NCI-H510A (cell line): ENCODE measurements around the gene CABYR.

Experiments
- DNase-seq: peaks from one replicate; lab custom pipeline; 2025; lab: John Stamatoyannopoulos, UW

CABYR gene

DNA sequence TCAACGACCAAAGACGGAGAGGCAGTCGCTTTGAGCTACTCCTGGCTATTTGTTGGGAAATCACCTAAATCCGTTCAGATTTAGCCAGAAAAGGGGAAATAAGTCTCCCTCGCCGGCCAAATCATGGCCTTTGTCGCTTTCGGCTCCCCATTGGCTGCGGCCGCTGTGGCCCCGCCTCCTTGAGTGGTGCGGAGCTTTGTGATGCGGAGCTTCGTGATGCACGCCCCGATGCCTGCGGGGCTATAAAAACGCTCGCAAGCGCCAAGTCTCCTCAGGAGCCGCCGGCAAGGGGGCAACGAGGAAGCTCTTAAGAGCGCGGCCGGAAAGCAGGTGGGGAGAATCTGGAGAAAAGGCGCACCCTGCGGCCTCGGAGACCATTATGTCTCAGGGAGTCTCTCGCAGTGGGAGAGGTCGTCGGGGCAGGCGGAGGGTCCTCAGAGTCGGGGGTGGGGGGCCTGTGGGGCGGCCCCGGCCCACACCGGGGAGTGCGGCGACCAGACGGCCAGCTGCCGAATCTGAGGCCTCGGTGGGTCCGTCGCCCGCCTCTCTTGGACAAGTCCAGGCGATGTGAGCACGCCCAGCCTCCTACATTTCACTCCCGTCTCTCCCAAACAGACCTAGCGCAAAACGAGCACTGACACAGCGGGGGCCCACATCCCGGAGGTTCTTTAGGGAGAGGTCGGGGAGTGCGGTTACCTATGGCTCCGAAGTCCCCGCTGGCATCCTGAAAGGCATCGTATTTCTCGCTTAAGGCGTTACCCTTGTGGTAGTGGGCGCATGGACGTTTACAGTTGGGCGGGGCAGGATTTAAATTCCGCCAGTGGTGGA lies at the start of gene CABYR:
Gene CABYR (plus strand): TSS at position 274 of the 828 bp plus-strand sequence. CDS start 4,053 bp downstream, outside the sequence.
- DNase-seq, result peak; percentile 62

- DNase-seq, result no peak
These were observed 49.8 kb upstream of the CABYR start for GRCh38 chr18:24089076-24089475.

DNA sequence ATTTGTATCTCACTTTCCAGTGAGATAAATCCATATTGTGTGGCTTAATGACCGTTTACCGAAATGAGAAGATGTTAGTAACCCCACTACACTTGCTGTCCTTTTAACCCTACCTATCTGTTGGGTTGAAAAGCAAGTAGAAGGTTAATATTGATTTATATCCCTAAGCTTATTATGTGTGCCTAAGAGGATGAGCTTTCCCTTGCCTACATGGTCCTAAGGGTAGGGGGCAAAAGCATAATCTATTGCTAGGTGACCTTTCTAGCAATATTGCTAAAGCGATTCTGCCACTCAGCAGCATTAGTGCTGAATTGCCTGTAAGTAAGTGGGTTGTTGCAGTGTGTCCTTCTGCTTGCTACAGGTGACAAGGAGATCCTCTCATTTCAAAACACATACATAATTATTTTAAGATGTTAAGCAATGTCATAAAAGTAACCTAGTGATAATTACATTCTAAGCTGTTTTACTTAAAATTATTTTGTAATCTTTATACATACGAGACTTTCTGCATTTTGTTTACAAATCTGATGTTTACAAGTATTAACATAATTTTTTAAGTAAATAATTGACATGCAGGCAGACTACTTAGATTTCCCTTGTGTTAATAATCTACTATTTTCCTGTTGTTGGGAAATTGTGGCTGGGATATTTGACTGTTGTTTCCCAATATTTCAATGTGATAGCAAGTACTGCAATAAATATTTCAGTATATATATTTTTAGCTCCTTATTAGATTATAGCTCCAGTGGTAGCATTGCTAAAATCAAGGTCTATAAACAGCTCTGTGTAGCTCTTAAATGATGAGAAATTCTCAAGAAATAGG lies 49.1 kb upstream of the CABYR start:
- no peak for DNase-seq

DNA sequence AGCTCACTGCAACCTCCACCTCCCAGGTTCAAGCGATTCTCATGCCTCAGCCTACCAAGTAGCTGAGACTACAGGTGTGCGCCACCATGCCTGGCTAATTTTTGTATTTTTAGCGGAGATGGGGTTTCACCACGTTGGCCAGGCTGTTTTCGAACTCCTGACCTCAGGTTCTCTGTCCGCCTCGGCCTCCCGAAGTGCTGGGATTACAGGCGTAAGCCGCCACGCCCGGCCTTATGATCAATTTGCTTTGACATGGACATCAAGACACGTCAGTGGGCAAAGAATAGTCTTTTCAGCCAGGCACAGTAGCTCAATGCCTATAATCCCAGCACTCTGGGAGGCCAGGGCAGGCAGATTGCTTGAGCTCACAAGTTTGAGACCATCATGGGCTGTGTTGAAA lies 48.0 kb upstream of the CABYR start:
- DNase-seq, result no peak

DNA sequence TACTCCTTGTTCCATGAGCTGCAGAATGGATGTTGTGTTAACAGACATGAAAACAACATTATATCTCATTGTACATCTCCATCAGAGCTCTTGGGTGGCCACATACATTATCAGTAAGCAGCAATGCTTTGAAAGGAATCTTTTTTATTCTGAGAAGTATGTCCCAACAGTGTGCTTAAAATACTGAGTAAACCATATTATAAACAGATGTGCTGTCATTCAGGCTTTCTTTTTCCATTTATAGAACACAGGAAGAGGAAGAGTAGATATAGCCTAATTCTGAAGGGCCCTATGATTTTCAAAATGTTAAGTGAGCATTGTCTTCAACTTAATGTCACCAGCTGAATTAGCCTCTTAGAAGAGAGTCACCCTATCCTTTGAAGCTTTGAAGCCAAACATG lies 44.3 kb upstream of the CABYR start:
- no peak for DNase-seq

DNA sequence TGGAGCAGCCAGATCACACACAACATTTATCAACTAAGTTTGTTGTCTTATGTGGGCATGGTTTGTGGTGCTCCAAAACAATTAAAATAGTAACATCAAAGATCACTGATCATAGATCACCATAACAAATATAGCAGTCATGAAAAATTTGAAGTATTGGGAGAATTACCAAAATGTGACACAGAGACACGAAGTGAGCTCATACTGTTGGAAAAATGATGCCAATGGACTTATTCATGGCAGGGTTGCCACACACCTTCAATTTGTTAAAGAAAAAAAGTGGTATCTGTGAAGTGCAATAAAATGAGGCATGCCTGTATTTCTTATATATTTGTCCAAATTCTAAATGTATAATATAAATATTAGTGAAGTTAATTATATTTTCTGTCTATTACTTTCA lies 42.9 kb upstream of the CABYR start:
- DNase-seq, result no peak

DNA sequence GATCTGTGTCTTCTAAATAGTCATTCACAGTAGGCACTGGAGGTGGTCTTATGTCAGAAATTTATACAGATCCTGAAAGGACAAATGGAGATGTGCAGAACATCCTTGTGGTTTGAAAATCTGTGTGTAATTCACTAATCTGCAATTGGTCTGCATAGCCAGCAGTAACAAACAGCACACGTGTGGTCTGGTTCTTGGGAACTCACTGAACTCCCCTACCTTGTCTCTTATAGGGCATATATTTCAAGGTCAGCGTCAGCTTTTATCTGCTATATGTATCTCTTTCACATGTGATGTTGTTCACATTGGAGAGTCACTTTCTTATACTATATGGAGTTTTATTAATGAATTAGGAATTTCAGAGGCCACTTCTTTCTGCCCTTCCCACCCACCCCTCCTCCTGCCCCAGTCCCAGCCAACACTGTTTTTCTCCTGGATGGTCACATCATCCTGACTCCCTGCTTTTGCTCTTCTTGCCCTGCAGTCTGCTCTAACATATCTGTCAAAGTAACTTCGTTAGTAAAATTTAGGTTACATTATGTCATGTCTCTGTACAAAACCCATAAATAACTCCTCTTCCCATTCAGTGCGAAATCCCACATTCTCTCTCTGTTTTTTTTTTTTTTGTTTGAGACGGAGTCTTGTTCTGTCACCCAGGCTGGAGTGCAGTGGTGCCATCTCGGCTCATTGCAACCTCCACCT lies 35.4 kb upstream of the CABYR start:
- no peak for DNase-seq

- DNase-seq, result no peak
These were observed 34.4 kb upstream of the CABYR start for GRCh38 chr18:24104486-24104885.

DNA sequence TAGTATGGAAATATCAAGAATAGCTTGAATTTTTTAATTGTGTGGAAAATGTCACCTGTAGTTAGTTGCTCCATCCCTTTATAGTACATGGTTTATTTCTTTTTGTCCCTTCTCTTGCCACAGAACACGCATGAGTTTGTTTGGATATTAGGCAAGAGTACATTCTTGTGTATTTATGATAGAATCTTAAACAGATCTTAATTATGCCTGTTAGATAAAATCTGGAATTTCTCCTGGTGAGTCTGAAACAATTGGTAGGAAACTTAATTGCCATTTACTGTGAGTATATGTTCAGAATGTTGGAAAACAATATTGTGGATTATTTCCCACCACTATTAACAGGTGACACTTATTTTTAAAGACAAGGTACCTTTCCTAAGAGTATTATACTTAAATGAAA lies 30.2 kb upstream of the CABYR start:
- no peak for DNase-seq

GRCh38 chr18:24111936-24112335 lies 26.9 kb upstream of the CABYR start:
- DNase-seq, result no peak

GRCh38 chr18:24112464-24112863 lies 26.4 kb upstream of the CABYR start:
- no peak for DNase-seq

DNA sequence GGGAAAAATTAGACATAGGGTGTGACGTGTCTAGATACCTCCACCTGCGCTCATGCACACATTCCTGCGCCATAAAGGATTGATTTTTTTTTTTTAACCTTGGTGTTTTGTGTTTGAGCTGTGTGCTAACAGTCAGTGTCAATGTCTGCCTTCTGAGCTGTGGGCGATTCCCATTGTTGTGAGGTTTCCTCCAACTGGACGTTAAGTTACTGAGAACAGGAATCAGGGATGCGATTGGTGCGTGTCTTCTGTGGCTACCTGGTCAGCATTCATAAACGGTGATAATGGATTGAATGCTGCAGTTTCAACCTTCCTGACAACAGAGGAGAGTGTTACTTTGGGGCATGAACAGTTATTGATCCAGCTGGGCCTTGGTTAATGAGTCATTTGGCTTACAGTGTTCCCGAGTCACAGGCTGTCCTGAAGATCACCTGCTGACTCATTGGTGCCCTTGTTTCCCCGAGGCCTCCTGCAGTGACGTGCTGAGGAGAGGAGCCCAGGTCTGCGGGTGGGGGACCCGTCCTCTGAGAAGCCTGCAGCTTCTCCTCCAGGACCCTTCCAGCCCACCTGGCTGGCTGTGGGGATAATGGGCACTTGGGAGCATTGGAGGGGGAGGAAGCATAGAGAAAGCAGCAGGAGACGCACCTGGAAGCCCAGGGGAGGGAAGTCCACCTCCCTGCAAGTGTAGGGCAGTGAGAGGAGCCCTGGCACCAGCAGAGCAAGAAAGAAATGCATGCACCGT lies 25.8 kb upstream of the CABYR start:
- DNase-seq, result no peak

GRCh38 chr18:24114924-24115549 lies 23.8 kb upstream of the CABYR start:
- no peak for DNase-seq

GRCh38 chr18:24115628-24116027 lies 23.2 kb upstream of the CABYR start:
- no peak for DNase-seq

GRCh38 chr18:24118750-24119577 lies 19.9 kb upstream of the CABYR start:
- no peak for DNase-seq

- no peak for DNase-seq
These were observed 18.2 kb upstream of the CABYR start for GRCh38 chr18:24120676-24121075.

DNA sequence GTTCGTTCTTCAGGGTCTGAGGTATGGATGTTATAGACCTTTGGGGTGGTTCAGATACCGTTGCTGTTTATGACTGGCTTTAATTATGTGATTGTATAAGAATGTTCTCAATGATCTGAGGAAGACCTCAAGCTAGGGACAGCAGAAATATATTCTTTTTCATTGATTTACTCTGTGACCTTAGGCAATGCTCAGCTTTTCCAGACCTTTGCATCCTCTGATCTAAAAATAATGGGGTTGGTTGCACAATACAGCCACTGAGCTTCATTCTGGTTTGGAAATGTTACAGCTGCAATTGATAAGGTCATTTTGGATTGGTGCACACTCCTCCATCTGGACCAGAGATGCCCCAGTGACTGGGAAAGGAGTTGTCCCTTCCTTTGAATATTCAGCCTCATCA lies 17.2 kb upstream of the CABYR start:
- no peak for DNase-seq

DNA sequence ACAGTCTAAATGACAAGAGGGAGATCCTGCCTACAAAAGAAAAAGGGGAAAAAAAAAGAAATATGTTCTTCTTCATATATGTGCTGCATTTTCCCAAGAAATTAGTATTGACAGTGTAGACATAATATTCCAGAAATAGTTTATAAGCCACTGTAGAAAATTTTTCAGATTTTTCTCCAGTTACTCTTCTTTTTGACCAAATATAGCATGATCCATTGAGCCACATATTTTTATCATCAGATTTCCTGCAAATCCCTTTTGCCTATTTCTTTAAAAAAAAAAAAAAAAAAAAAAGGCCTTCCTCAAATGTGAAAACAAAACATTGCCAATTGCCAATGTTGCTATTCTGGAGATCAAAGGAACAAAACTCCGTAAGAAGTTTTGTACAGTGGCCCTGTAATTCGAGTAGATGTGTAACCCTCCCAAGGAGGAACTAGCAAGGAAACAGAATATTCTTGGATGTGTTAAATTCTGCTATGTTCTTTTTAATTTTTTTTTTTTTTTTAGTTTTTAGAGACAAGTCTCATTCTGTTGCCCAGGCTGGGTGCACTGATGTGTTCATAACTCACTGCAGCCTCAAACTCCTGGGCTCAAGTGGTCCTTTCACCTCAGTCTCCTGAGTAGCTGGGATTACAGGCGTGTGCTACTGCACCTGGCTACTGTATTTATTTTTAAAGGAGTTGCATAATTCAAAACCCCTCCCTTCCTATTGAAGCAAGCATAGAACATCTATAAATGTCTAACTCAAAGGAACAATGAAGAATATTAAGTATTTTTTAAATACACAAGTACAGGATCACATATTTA lies 12.5 kb upstream of the CABYR start:
- DNase-seq, result no peak

GRCh38 chr18:24127735-24128134 lies 11.1 kb upstream of the CABYR start:
- DNase-seq, result no peak

DNA sequence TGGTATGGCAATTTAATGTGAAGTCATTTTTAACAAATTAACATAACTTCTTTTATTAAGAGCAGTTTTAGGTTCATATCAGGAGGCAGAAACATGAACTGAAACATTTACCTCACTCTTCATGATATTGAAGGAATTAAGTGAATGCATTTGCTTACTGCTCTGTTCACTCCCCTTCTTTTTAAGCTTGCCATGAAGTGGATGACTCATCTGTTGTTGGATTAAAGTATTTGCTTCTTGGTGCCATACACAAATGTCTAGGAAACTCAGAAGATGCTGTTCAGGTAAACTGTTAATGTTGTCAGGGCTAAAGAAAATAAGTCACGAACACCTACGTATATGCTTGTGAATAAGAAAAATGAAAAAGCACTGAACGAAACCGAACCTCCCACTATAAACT lies 10.2 kb upstream of the CABYR start:
- DNase-seq, result no peak
